ENCODE data around the gene C6orf89.

The C6orf89 gene

DNA sequence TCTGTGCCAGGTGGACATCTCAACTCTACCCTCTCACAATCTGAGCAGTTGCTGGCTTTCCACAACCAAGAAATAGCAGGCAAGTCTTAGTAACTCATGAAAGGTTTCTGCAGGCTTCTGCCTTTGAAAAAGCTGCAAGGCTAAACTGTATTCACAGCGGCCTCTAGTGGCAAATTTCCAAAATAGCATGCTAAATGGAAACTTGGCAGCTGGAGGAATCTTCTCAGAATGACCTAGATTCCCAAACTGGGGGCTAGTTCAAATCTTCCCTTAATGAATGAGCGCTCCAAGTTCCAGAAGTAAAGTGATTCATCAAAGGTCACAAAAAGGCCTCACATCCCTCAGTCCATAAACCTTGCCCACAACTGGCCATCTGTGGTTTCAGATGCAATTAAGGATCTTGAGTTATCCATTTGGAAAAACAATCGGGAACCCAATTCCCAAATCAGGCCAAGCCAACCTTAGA lies 34.6 kb upstream of the C6orf89 start:
- Histone ChIP-seq H3F3A (ENCODE audit: insufficient read depth, low read length) (no peaks in the 10 kb centered on the region), H3K27ac (ENCODE audit: low read length) (no peak overlapping the region), H3K9me2 (replicated peaks; ENCODE audit: insufficient read depth, low read length) (no peaks in the 10 kb centered on the region), H2AFZ (ENCODE audit: low read length) (no peak overlapping the region), H3K4me3 (ENCODE audit: low read length) (no peak overlapping the region), H3K27me3 (replicated peaks; ENCODE audit: insufficient read depth, low read length) (no peaks in the 10 kb centered on the region), H3K9me3 (replicated peaks; ENCODE audit: insufficient read depth, low read length) (no peaks in the 10 kb centered on the region), H3K4me2 (ENCODE audit: low read depth, low read length) (no peak overlapping the region), H3K79me2 (ENCODE audit: low read length) (no peaks in the 10 kb centered on the region), H3K36me3 (replicated peaks; ENCODE audit: insufficient read depth, low read length) (no peaks in the 10 kb centered on the region), H3K4me1 (ENCODE audit: low read length) (no peaks in the 10 kb centered on the region), H4K20me1 (ENCODE audit: insufficient read depth, low read length) (no peaks in the 10 kb centered on the region), H3K9ac (ENCODE audit: low read length) (no peak overlapping the region)
- TF ChIP-seq, protein P1, sequence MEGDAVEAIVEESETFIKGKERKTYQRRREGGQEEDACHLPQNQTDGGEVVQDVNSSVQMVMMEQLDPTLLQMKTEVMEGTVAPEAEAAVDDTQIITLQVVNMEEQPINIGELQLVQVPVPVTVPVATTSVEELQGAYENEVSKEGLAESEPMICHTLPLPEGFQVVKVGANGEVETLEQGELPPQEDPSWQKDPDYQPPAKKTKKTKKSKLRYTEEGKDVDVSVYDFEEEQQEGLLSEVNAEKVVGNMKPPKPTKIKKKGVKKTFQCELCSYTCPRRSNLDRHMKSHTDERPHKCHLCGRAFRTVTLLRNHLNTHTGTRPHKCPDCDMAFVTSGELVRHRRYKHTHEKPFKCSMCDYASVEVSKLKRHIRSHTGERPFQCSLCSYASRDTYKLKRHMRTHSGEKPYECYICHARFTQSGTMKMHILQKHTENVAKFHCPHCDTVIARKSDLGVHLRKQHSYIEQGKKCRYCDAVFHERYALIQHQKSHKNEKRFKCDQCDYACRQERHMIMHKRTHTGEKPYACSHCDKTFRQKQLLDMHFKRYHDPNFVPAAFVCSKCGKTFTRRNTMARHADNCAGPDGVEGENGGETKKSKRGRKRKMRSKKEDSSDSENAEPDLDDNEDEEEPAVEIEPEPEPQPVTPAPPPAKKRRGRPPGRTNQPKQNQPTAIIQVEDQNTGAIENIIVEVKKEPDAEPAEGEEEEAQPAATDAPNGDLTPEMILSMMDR (IDR thresholded peaks at IDR 0.05; ENCODE audit: low read length), result peak; percentile 79
- no peak for TF ChIP-seq EZH2 (optimal IDR thresholded peaks at IDR 0.05; ENCODE audit: low read depth, low read length)
- peak; percentile 56 for DNase-seq

DNA sequence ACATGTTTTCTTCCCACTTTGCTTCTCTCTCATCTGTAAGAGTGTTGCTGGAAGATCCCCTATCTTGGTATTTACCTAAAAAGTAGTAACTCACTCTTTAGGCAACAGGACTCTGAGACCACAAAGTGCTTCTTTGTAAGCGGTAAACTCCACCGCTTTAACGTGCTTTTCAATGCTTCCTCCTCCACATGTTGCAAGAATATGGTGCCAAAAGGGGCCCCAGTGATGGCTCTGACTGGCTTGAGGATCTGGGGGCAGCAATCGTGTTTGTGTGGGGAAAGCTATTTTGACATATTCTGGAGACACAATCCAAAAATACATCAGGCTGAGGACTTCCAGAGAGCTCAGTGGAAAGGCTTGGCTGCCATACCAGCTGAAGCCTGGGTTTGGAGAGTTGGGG lies 34.1 kb upstream of the C6orf89 start:
- no peaks in the 10 kb centered on the region for H3K9me2 ChIP-seq (replicated peaks; ENCODE audit: insufficient read depth, low read length)
- no peaks in the 10 kb centered on the region for H3K27me3 ChIP-seq (replicated peaks; ENCODE audit: insufficient read depth, low read length)
- DNase-seq, result no peak
- no peaks in the 10 kb centered on the region for H3K4me1 ChIP-seq (ENCODE audit: low read length)
- no peak overlapping the region for H3K4me3 ChIP-seq (ENCODE audit: low read length)
- TF ChIP-seq EZH2phosphoT487 (IDR thresholded peaks at IDR 0.05; ENCODE audit: low read length), result no peak
- TF ChIP-seq, protein P1 (IDR thresholded peaks at IDR 0.05; ENCODE audit: low read length), result no peak
- no peak for TF ChIP-seq EZH2 (optimal IDR thresholded peaks at IDR 0.05; ENCODE audit: low read depth, low read length)
- 0 out of 2 replicates have a peak, but pooled peaks cover 4% of the 10 kb centered on the region for H3K79me2 ChIP-seq (ENCODE audit: low read length)
- no peak overlapping the region for H2AFZ ChIP-seq (ENCODE audit: low read length)
- H3K9me3 ChIP-seq (replicated peaks; ENCODE audit: insufficient read depth, low read length), result no peaks in the 10 kb centered on the region
- no peaks in the 10 kb centered on the region for H3K36me3 ChIP-seq (replicated peaks; ENCODE audit: insufficient read depth, low read length)
- no peaks in the 10 kb centered on the region for H3F3A ChIP-seq (ENCODE audit: insufficient read depth, low read length)
- H3K27ac ChIP-seq (ENCODE audit: low read length), result no peak overlapping the region
- H3K4me2 ChIP-seq (ENCODE audit: low read depth, low read length), result no peak overlapping the region
- H4K20me1 ChIP-seq (ENCODE audit: insufficient read depth, low read length), result no peaks in the 10 kb centered on the region
- H3K9ac ChIP-seq (ENCODE audit: low read length), result no peak overlapping the region

DNA sequence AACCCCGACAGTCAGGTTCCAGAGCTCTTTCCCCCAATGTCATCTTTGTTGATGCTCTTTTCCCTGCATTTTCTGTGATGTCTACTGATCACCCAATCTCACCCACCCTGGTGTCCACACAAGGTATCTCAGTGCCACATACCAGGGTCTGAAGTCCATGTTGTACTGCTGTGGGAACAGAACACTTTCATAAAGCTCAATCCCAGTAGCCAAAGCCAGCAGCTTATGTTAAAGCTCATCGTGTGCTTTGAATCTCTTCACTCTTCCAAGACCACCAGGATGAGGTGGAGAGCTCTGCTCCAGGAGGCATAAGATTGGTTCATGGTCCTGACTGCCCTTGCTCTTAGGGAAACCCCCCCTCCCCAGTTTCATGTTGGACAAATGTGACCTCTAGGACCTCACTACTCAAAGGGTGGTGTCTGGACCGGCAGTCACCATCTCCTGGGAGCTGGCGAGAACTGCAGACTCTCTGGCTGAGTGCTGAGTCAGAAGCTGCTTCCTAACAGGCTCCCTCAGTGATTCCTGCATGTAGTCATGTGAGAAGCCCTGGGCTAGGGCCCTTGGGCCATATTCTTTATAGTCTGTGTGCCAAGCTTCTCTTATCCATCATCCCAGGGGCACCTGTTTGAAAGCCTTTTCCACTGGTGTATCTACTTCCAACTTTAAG lies 33.1 kb upstream of the C6orf89 start:
- DNase-seq, result no peak
- Histone ChIP-seq H3K27me3 (replicated peaks; ENCODE audit: insufficient read depth, low read length) (no peaks in the 10 kb centered on the region), H3K9ac (ENCODE audit: low read length) (no peak overlapping the region), H3K4me3 (ENCODE audit: low read length) (no peak overlapping the region), H2AFZ (ENCODE audit: low read length) (no peak overlapping the region), H3F3A (ENCODE audit: insufficient read depth, low read length) (no peaks in the 10 kb centered on the region), H4K20me1 (ENCODE audit: insufficient read depth, low read length) (no peaks in the 10 kb centered on the region), H3K9me3 (replicated peaks; ENCODE audit: insufficient read depth, low read length) (no peaks in the 10 kb centered on the region), H3K4me2 (ENCODE audit: low read depth, low read length) (no peak overlapping the region), H3K4me1 (ENCODE audit: low read length) (no peaks in the 10 kb centered on the region), H3K79me2 (ENCODE audit: low read length) (peaks cover 6% of the 10 kb centered on the region), H3K27ac (ENCODE audit: low read length) (no peak overlapping the region), H3K36me3 (replicated peaks; ENCODE audit: insufficient read depth, low read length) (no peaks in the 10 kb centered on the region), H3K9me2 (replicated peaks; ENCODE audit: insufficient read depth, low read length) (no peaks in the 10 kb centered on the region)
- TF ChIP-seq EZH2phosphoT487 (IDR thresholded peaks at IDR 0.05; ENCODE audit: low read length) (no peak), EZH2 (optimal IDR thresholded peaks at IDR 0.05; ENCODE audit: low read depth, low read length) (no peak)
- TF ChIP-seq, protein P1 (IDR thresholded peaks at IDR 0.05; ENCODE audit: low read length), result no peak
